HEK293 (cell line): Measurements from ENCODE around the gene MAST2.
A peak's percentile ranks its signal among the peaks of the same experiment; 100 is the strongest.

Experiments
- CTCF ChIA-PET: fragments of 350-600 bp; formaldehyde crosslinking; extraction: SDS; loops from one replicate; lab custom pipeline; 2021; ENCODE audit warnings: antibody characterized with exemption; lab: Yijun Ruan, JAX
- POLR2A ChIA-PET: fragments of 300-600 bp; formaldehyde crosslinking; extraction: SDS; loops from one replicate; lab custom pipeline; 2020; ENCODE audit warnings: antibody characterized with exemption, inconsistent platforms; lab: Yijun Ruan, JAX
- H3K27ac ChIP-seq: fragments of 200-500 bp; sonication (Bioruptor generic); 2 replicates; pipeline ENCODE4 v1.5.1; 2014; ENCODE audit warnings: low read depth, low read length, control low read depth, inconsistent platforms; ENCODE audit errors: extremely low read depth
- H3K36me3 ChIP-seq, 2 experiments: fragments of 200-500 bp in 1 of 2; sonication (Bioruptor generic) in 1 of 2; 1 replicate in 1 of 2; 2 replicates in 1 of 2; pipeline ENCODE4 v1.5.1; 2014 to 2017; ENCODE audit warnings: inconsistent platforms in 2 of 2, low read length in 2 of 2; ENCODE audit not compliant: control insufficient read depth in 2 of 2, insufficient read depth in 1 of 2
- H3K4me1 ChIP-seq: fragments of 200-500 bp; sonication (Bioruptor generic); 2 replicates; pipeline ENCODE4 v1.5.1; 2014; ENCODE audit warnings: mild to moderate bottlenecking, low read length, inconsistent platforms; ENCODE audit not compliant: control insufficient read depth, insufficient read depth
- H3K4me3 ChIP-seq: 2 replicates; pipeline ENCODE4 v1.5.1; 2011; ENCODE audit warnings: low read depth, mild to moderate bottlenecking, control low read depth, low read length, moderate library complexity
- H3K9me3 ChIP-seq: fragments of 200-500 bp; sonication (Bioruptor generic); 2 replicates; pipeline ENCODE4 v1.5.1; 2014; ENCODE audit warnings: low read depth, low read length, inconsistent platforms; ENCODE audit not compliant: control insufficient read depth, insufficient read depth
- KLF17 ChIP-seq: fragments of 450-650 bp; formaldehyde crosslinking; IDR thresholded peaks from 2 replicates; pipeline ENCODE4 v1.5.1; 2016; ENCODE audit warnings: missing biosample characterization, missing genetic modification characterization
- OSR2 ChIP-seq: fragments of 450-650 bp; formaldehyde crosslinking; IDR thresholded peaks from 2 replicates; pipeline ENCODE4 v1.5.1; 2016; ENCODE audit warnings: missing biosample characterization, missing genetic modification characterization
- PATZ1 ChIP-seq: fragments of 450-650 bp; formaldehyde crosslinking; IDR thresholded peaks from 2 replicates; pipeline ENCODE4 v1.5.1; 2016; ENCODE audit warnings: missing biosample characterization, missing genetic modification characterization
- PRDM6 ChIP-seq: fragments of 450-650 bp; formaldehyde crosslinking; IDR thresholded peaks from 2 replicates; pipeline ENCODE4 v1.5.1; 2017; ENCODE audit warnings: missing biosample characterization, missing genetic modification characterization
- REPIN1 ChIP-seq: fragments of 450-650 bp; formaldehyde crosslinking; IDR thresholded peaks from 2 replicates; pipeline ENCODE4 v1.5.1; 2017; ENCODE audit warnings: missing biosample characterization, missing genetic modification characterization, low read depth
- SALL2 ChIP-seq: fragments of 450-650 bp; formaldehyde crosslinking; IDR thresholded peaks from 2 replicates; pipeline ENCODE4 v1.5.0; 2017; ENCODE audit warnings: missing biosample characterization, mild to moderate bottlenecking, missing genetic modification characterization, borderline replicate concordance
- SP7 ChIP-seq: fragments of 450-650 bp; formaldehyde crosslinking; IDR thresholded peaks from 2 replicates; pipeline ENCODE4 v1.5.1; 2016; ENCODE audit warnings: missing biosample characterization, missing genetic modification characterization
- ZBTB21 ChIP-seq: fragments of 450-650 bp; formaldehyde crosslinking; IDR thresholded peaks from 2 replicates; pipeline ENCODE4 v1.5.1; 2017; ENCODE audit warnings: missing biosample characterization, missing genetic modification characterization
- ZNF146 ChIP-seq: fragments of 450-650 bp; formaldehyde crosslinking; IDR thresholded peaks from 2 replicates; pipeline ENCODE4 v1.5.1; 2016; ENCODE audit warnings: missing biosample characterization, missing genetic modification characterization
- ZNF169 ChIP-seq: fragments of 450-650 bp; formaldehyde crosslinking; IDR thresholded peaks from 2 replicates; pipeline ENCODE4 v1.5.1; 2016; ENCODE audit warnings: missing biosample characterization, missing genetic modification characterization
- ZNF560 ChIP-seq: fragments of 450-650 bp; formaldehyde crosslinking; IDR thresholded peaks from 2 replicates; pipeline ENCODE4 v1.5.1; 2017; ENCODE audit warnings: missing biosample characterization, missing genetic modification characterization, borderline replicate concordance
- ZNF664 ChIP-seq: fragments of 450-650 bp; formaldehyde crosslinking; IDR thresholded peaks from 2 replicates; pipeline ENCODE4 v1.5.1; 2016; ENCODE audit warnings: missing biosample characterization, missing genetic modification characterization

The MAST2 gene

GRCh38 chr1:45803781-45804668 lies 613 bp downstream of the MAST2 start (continued):
- TF ChIP-seq KLF17 (tag by site-specific recombination) (peak; percentile 79), SP7 (peak; percentile 51), PATZ1 (tag by site-specific recombination) (peak; percentile 80)

GRCh38 chr1:45804669-45804969 lies 1.2 kb downstream of the MAST2 start:
- CTCF ChIA-PET = interaction anchor here (0.6 kb wide), 2 partner anchors 52 to 227 kb away, joined by 3 to 4 read pairs; no protein-coding TSS in a partner anchor
- POLR2A ChIA-PET = interaction anchor here (1.0 kb wide), 1 partner anchor 56 kb away, joined by 6 read pairs; no protein-coding TSS in a partner anchor
- H3K9me3 ChIP-seq = no peaks in the 10 kb centered on the region
- H3K36me3 ChIP-seq = peaks cover 8 to 26% of the 10 kb centered on the region in 2 experiments
- peak overlapping the region; percentile 76 for H3K4me3 ChIP-seq
- TF ChIP-seq PRDM6 (0 out of 2 replicates have a peak, but pooled peaks have one; percentile 35), ZBTB21 (tag by site-specific recombination) (no peak), ZNF169 (tag by site-specific recombination) (no peak), OSR2 (tag by site-specific recombination) (0 out of 2 replicates have a peak, but pooled peaks have one; percentile 6)
- no peaks in the 10 kb centered on the region; the same call in 1 of the 2 replicates for H3K4me1 ChIP-seq
- no peak overlapping the region for H3K27ac ChIP-seq

- TF ChIP-seq REPIN1 (tag by site-specific recombination) (no peak), ZNF560 (no peak), ZNF146 (tag by site-specific recombination) (peak; percentile 90)
- TF ChIP-seq, all 188 proteins: peak for 1
- Histone ChIP-seq H3K36me3 (peaks cover 8 to 26% of the 10 kb centered on the region in 2 experiments), H3K27ac (no peak overlapping the region), H3K4me1 (no peaks in the 10 kb centered on the region; the same call in 1 of the 2 replicates), H3K4me3 (no peak overlapping the region), H3K9me3 (no peaks in the 10 kb centered on the region)
- POLR2A ChIA-PET = no interaction called here
- CTCF ChIA-PET = no interaction called here
These were observed 2.7 kb downstream of the MAST2 start for GRCh38 chr1:45806129-45806528.

- CTCF ChIA-PET = no interaction called here
- Histone ChIP-seq H3K9me3 (no peaks in the 10 kb centered on the region), H3K36me3 (peaks cover 8 to 38% of the 10 kb centered on the region in 2 experiments), H3K27ac (no peak overlapping the region), H3K4me1 (no peaks in the 10 kb centered on the region), H3K4me3 (no peak overlapping the region)
- TF ChIP-seq SALL2 = no peak
- peak; percentile 90 for TF ChIP-seq ZNF664 (tag by site-specific recombination)
- POLR2A ChIA-PET = no interaction called here
These were observed 6.3 kb downstream of the MAST2 start for GRCh38 chr1:45809761-45810160.
